Adrenal gland (tissue), 12 donors: ENCODE results near the gene ZNF319. TPM values are rescaled to one million over a fixed set of nuclear protein-coding genes. Genes with fewer than 3 reads are reported as not detected.

ENCODE experiments used
- DNase-seq, 7 donors: peaks; one replicate each; pipeline ENCODE4 v3.0.0-alpha.2; 2019 to 2020
- H3K27ac ChIP-seq, 5 donors: fragments of 200-600 bp; sonication (generic) in 4 of 5; 1 replicate in 3 of 5; 2 replicates in 2 of 5; pipeline versions ENCODE4 v1.5.1 to v1.8.0; 2016 to 2020; ENCODE audit warnings: mild to moderate bottlenecking in 1 of 5
- H3K27me3 ChIP-seq: fragments of 200-600 bp; 2 replicates; pipeline ENCODE4 v1.8.0; 2021
- H3K36me3 ChIP-seq, 2 donors: fragments of 200-600 bp; replicated peaks in 1 of 2; 1 replicate in 1 of 2; 2 replicates in 1 of 2; pipeline versions ENCODE4 v1.5.1 to v1.8.0; 2018 to 2022
- H3K4me1 ChIP-seq, 2 donors: fragments of 200-600 bp; replicated peaks in 1 of 2; 1 replicate in 1 of 2; 2 replicates in 1 of 2; pipeline versions ENCODE4 v1.5.1 to v1.8.0; 2018 to 2021
- H3K4me3 ChIP-seq, 4 donors: fragments of 200-600 bp; sonication (generic) in 3 of 4; one replicate each; pipeline ENCODE4 v1.5.1; 2016 to 2018
- H3K9me3 ChIP-seq, 3 donors: fragments of 200-600 bp; sonication (generic) in 1 of 3; replicated peaks in 1 of 3; 1 replicate in 2 of 3; 2 replicates in 1 of 3; pipeline versions ENCODE4 v1.5.1 to v1.8.0; 2016 to 2021
- POLR2A ChIP-seq, 2 donors: fragments of 450-650 bp; IDR thresholded peaks; one replicate each; pipeline ENCODE4 v1.6.1; 2017; ENCODE audit warnings: antibody characterized with exemption in 2 of 2, mild to moderate bottlenecking in 2 of 2, moderate library complexity in 1 of 2
- WGBS, 4 donors: extraction: QIAGEN DNeasy Blood & Tissue Kit in 2 of 4; methylation state at CpG; one replicate each; pipeline versions ENCODE4 v1.1.5 to v1.1.7; 2013 to 2017; 5-methylcytosine and 5-hydroxymethylcytosine counted together
- intact Hi-C, 2 donors: fragments of 100-400 bp; cut with DNase I; formaldehyde crosslinking; loops; one replicate each; pipeline versions ENCODE4 v1.14.1 to v1.15.0; 2022 to 2023
- polyA plus RNA-seq, 3 donors: library from polyadenylated mRNA; stranded (reverse); fragments of 200-250 nt in 2 of 3; fragments of 350-450 nt in 1 of 3; fragmentation: Illumina TruSeq in 1 of 3; extraction: RNeasy Lipid Tissue Mini Kit (QIAGEN cat#74804) in 1 of 3; gene quantifications; one replicate each; pipeline ENCODE4 v1.2.3, GENCODE V29; 2013 to 2014
- total RNA-seq, 9 donors: library from RNA; depleted of rRNA in 4 of 9; stranded (reverse); fragments of >200 nt in 4 of 9; fragments of 120-200 nt in 1 of 9; fragmentation: NEBNext Ultra II Directional in 1 of 9; extraction: Animal tissue kit (Norgen Biotek cat#: 25700) in 1 of 9; gene quantifications; one replicate each; pipeline versions ENCODE4 v1.1.0 to v1.2.4, GENCODE V29; 2013 to 2023
- TF ChIP-seq, protein P1 (sequence below), 6 experiments: fragments of 450-650 bp in 4 of 6; fragments of 200-600 bp in 2 of 6; sonication (generic) in 1 of 6; IDR thresholded peaks; 1 replicate in 5 of 6; 2 replicates in 1 of 6; pipeline versions ENCODE4 v1.5.1 to v1.8.0; 2016 to 2021; ENCODE audit warnings: antibody characterized with exemption in 6 of 6, mild to moderate bottlenecking in 2 of 6, moderate library complexity in 1 of 6
- donor health status: healthy with polysubstance abuse.
- donor health status: Bipolar disorder and iron deficiency.
- donor health status: DM: yes; HTN: yes; CAD: no.
- donor health status: DM: no; HTN: no; CAD: no.
- donor health status: DM: no; HTN: no; CAD: no.
- donor health status: DM: yes; HTN: yes; CAD: no.

ZNF319 gene
- total and polyA plus RNA-seq, 12 donors: 2.3 to 17.9 (median 8.9) TPM

DNA sequence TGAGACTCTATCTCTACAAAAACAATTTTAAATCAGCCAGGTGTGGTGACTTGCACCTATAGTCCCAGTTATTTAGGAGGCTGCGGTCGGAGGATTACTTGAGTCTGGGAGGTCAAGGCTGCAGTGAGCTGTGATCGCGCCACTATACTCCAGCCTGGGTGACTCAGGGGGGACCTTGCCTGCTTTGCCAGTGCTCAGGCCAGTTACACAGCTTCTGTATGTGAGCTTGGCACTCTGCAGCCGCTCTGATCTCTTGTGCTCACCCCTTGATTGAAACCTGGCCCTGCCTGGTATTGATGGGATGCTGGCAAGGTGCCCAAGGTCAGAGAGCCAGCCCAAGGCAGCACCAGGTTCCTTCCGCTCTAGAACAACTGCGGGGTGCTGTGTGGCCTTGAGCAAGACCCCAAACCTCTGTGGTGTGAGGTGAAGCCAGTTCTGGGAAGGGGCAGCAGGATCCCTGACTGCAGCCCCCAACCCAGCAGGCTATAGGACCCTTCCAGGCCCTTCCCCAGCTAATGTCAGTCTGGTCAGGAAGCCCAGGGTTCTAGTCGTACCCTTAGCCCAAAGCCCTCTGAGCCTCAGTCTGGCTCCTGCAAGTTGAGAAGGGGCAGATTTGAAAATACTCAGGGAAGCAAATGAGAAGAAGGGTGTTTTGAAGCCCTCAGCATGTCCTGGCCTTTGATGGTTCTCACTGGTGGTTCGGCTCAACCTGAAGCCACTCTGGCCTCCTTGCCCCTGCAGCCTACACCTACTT is 44.0 kb upstream of the ZNF319 start:
- H3K36me3 ChIP-seq: peaks cover 0 to 3% of the 10 kb centered on the region in 2 donors

DNA sequence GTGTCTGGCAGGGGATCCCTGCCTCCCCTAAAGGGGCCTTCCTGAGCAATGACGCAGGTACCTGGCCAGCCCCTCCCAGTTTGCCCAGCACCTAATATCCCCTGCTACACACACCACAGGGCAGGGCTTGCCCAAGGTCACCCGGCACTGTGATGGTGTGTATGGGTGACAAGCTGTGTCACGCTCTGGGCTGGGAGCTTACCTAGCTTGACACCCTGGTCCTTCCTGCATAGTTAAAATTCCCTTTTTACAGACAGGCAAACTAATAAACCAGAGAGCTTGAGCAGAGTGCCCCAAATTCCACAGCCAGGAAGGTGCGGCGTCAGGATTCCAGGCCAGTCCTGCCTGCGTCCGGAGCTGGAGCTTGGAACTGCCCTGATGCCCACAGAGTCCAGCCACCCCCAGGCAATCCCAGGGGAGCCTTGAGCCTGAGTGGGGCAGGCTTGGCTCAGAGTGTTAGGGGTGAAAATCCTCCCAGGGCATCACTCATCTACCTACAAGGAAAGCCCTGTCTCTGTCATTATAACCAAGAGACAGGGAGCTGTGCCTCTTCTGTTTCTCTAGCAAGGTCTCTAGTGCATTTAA is 43.2 kb upstream of the ZNF319 start:
- TF ChIP-seq, protein P1, sequence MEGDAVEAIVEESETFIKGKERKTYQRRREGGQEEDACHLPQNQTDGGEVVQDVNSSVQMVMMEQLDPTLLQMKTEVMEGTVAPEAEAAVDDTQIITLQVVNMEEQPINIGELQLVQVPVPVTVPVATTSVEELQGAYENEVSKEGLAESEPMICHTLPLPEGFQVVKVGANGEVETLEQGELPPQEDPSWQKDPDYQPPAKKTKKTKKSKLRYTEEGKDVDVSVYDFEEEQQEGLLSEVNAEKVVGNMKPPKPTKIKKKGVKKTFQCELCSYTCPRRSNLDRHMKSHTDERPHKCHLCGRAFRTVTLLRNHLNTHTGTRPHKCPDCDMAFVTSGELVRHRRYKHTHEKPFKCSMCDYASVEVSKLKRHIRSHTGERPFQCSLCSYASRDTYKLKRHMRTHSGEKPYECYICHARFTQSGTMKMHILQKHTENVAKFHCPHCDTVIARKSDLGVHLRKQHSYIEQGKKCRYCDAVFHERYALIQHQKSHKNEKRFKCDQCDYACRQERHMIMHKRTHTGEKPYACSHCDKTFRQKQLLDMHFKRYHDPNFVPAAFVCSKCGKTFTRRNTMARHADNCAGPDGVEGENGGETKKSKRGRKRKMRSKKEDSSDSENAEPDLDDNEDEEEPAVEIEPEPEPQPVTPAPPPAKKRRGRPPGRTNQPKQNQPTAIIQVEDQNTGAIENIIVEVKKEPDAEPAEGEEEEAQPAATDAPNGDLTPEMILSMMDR (IDR thresholded peaks at IDR 0.05): no peak
- TF ChIP-seq POLR2A (IDR thresholded peaks at IDR 0.05): no peak
- no peak overlapping the region for H3K27ac ChIP-seq
- H3K4me3 ChIP-seq: no peak overlapping the region
- no peaks in the 10 kb centered on the region for H3K27me3 ChIP-seq
- 89 to 100% (median 92%) methylated on average over 3 to 7 of the region's 7 CpGs for WGBS, 4 donors
- intact Hi-C loops: no loop called here
- H3K36me3 ChIP-seq: peaks cover 0 to 3% of the 10 kb centered on the region in 2 donors
- peaks cover 0 to 5% of the 10 kb centered on the region in 2 donors for H3K4me1 ChIP-seq
- DNase-seq: no peak
- no peaks in the 10 kb centered on the region for H3K9me3 ChIP-seq

More for the DNA sequence above, 44.0 kb upstream of the ZNF319 start:
- Histone ChIP-seq H3K27me3 (no peaks in the 10 kb centered on the region), H3K9me3 (no peaks in the 10 kb centered on the region), H3K27ac (no peak overlapping the region), H3K4me3 (no peak overlapping the region), H3K4me1 (peaks cover 0 to 2% of the 10 kb centered on the region in 2 donors)
- intact Hi-C loops: no loop called here
- no peak for TF ChIP-seq POLR2A (IDR thresholded peaks at IDR 0.05)
- peak in 5 of 7 donors; percentile 43 to 63 (median 48) for DNase-seq
- WGBS, 4 donors: 52 to 100% (median 68%) methylated on average over 1 to 9 of the region's 9 CpGs

DNA sequence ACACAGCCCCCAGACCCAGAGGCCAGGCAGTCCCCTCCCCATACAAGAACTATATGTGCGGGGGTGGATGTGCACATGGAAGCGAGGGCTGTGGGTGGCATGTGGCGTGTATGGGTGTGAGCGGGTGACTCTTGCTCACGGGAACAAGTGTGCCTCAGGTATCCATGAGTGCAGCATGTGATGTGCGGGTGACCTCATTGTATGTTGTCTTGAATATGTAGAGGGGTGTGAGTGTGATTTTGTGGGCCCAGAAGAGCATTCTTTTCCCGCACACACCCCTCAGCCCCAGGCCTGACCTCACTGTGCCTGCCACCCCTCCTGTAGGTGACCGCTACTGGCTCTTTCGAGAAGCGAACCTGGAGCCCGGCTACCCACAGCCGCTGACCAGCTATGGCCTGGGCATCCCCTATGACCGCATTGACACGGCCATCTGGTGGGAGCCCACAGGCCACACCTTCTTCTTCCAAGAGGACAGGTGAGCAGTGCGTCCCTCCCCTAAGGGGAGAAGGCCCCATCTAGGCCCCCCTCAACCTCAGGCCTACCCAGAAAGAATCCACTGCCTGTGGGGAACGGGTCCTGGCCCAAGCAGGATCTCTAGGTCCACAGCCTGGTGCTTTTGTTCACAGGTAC is 42.5 kb upstream of the ZNF319 start:
- no peaks in the 10 kb centered on the region for H3K9me3 ChIP-seq
- peaks cover 0 to 5% of the 10 kb centered on the region in 2 donors for H3K4me1 ChIP-seq
- 96 to 98% (median 97%) methylated on average over 14 to 16 of the region's 16 CpGs for WGBS, 4 donors
- no peak for TF ChIP-seq POLR2A (IDR thresholded peaks at IDR 0.05)
- TF ChIP-seq, protein P1 (IDR thresholded peaks at IDR 0.05): no peak
- intact Hi-C loops: no loop called here
- H3K4me3 ChIP-seq: no peak overlapping the region
- no peak overlapping the region for H3K27ac ChIP-seq
- no peak for DNase-seq
- H3K27me3 ChIP-seq: no peaks in the 10 kb centered on the region
- peaks cover 0 to 3% of the 10 kb centered on the region in 2 donors for H3K36me3 ChIP-seq

DNA sequence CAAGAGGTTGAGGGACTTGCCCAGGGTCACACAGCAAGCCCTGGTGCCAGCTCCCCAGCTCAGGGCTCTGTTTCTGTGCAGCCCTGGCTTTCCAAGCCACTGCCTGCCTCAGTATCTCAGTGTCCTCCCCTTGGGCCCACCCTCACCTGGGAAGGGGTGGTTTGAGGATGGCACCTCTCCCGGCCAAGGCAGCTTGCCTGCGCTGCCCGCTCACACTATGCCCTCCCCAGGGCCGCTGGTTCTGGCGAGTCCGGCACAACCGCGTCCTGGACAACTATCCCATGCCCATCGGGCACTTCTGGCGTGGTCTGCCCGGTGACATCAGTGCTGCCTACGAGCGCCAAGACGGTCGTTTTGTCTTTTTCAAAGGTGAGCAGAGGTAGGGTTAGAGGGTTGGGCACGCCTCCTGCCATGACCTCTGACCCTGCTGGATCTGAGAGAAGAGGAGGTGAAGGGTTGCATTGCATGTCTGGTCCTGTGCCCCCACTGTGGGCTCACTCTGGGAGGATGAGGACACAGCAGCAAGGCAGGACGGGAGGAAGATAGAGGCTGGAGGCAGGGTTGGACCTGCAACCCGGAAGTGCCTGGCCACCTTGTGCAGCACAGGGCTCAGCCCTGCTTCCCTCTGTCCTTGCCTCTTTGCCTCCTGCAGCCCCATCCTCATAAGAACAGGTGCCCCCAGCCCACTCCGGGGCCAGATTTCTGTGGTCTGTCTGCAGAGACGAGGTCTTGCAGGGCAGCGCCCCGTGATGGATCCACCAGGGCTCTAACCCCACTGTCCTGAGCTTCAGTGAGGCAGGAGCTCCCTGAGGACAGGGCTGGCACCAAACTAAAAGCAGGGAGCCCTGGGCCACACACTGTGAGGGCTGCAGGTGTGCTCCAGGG is 41.8 kb upstream of the ZNF319 start:
- peaks cover 0 to 3% of the 10 kb centered on the region in 2 donors for H3K36me3 ChIP-seq
- no peak for DNase-seq
- WGBS, 4 donors: 95 to 97% (median 97%) methylated on average over 10 to 22 of the region's 22 CpGs
- H3K9me3 ChIP-seq: no peaks in the 10 kb centered on the region
- H3K27ac ChIP-seq: no peak overlapping the region
- no peak overlapping the region for H3K4me3 ChIP-seq
- peaks cover 0 to 5% of the 10 kb centered on the region in 2 donors for H3K4me1 ChIP-seq
- TF ChIP-seq, protein P1 (IDR thresholded peaks at IDR 0.05): no peak
- TF ChIP-seq POLR2A (IDR thresholded peaks at IDR 0.05): no peak
- no peaks in the 10 kb centered on the region for H3K27me3 ChIP-seq
- intact Hi-C loops: no loop called here
